ENCODE results near the gene HELZ.
"Not testable (repeated sequence)": the region's sequence is repeated elsewhere in the genome, so short reads cannot be mapped to it uniquely, and the experiment has no call there.

The HELZ gene

GRCh38 chr17:67054608-67055007, 190.4 kb downstream of the HELZ start:
- in situ Hi-C loops (cut with MboI; ENCODE audit: low sequenced_read_pairs), result no loop called here

GRCh38 chr17:67054011-67054591, 190.9 kb downstream of the HELZ start:
- in situ Hi-C loops (cut with MboI; ENCODE audit: low sequenced_read_pairs), result no loop called here

- in situ Hi-C loops (cut with MboI; ENCODE audit: low sequenced_read_pairs), result no loop called here
Measured at GRCh38 chr17:67053438-67054000, 191.5 kb downstream of the HELZ start.

GRCh38 chr17:67052720-67053437, 192.1 kb downstream of the HELZ start:
- in situ Hi-C loops (cut with MboI; ENCODE audit: low sequenced_read_pairs), result no loop called here

DNA sequence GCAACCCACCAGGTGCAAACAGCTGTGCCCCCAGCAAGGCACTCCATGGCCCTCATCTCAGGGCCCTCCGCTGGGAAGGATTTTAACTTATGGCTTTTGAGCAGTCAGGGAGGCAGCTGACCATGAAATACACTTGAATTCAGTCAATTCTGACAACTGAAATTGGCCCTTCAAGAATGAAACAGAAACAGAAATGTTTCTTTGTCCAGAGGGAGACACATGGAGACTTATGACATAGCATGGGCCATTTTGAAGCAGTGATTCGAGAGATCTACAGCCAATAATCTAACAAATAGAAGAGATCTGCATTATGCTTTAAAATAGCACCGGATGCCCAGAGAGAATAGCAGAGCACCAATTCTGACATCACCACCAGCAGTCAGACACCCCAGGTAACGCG, 193.2 kb downstream of the HELZ start:
- in situ Hi-C loops (cut with MboI; ENCODE audit: low sequenced_read_pairs), result no loop called here

- in situ Hi-C loops (cut with MboI; ENCODE audit: low sequenced_read_pairs), result no loop called here
Measured at GRCh38 chr17:67051155-67051538, 193.8 kb downstream of the HELZ start.

- in situ Hi-C loops (cut with MboI; ENCODE audit: low sequenced_read_pairs), result no loop called here
Measured at GRCh38 chr17:67050471-67051154, 194.4 kb downstream of the HELZ start.

GRCh38 chr17:67050066-67050465, 194.9 kb downstream of the HELZ start:
- in situ Hi-C loops (cut with MboI; ENCODE audit: low sequenced_read_pairs), result no loop called here

DNA sequence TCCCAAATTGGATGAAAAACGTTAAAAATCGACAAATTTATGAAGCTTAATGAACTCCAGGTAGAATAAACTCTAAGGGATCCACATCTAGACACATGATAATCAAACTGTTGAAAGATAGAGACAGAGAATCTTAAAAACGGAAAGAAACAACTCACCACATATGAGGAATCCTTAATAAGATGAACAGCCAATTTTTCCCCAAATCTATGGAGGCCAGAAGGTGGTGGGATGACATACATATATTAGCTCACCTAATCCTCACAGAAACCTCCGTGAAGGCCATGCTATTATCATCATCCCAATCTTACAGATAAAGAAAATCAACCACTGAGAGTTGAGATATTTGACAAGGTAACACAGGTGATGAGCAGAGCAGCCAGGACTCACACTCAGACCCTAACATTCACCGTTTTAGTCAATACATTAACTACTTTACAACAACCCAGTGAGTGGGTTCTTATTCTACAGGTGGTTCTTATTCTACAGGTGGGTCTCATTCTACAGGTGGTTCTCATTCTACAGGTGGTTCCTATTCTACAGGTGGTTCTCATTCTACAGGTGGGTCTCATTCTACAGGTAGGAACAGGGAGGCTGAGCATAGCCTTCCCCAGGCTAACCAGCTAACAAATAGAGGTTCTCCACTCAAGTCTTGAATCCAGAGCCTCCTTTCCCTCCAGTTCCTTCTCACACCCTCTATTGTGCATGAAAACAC, 195.8 kb downstream of the HELZ start:
- in situ Hi-C loops (cut with MboI; ENCODE audit: low sequenced_read_pairs), result no loop called here

DNA sequence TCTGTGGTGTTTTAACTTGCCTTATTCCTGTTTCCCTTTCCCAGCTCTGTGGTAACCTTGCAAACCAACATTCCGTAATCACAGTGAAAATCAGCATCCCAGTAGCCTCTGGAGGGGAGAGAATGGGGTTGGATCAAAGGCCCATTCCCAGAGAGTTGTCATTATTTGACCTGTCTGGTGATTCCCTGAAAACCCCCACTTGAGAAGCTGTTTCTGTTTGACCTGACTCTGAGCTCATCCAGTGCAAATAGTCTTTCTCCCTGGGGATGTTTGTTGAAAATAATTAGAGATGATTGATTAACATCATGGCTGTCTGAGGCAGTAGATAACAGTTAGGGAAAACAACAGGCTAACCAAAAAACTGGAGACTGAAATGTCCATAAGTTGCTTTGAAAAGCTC, 197.6 kb downstream of the HELZ start:
- in situ Hi-C loops (cut with MboI; ENCODE audit: low sequenced_read_pairs), result no loop called here

GRCh38 chr17:67046398-67046797, 198.6 kb downstream of the HELZ start:
- in situ Hi-C loops (cut with MboI; ENCODE audit: low sequenced_read_pairs), result no loop called here

DNA sequence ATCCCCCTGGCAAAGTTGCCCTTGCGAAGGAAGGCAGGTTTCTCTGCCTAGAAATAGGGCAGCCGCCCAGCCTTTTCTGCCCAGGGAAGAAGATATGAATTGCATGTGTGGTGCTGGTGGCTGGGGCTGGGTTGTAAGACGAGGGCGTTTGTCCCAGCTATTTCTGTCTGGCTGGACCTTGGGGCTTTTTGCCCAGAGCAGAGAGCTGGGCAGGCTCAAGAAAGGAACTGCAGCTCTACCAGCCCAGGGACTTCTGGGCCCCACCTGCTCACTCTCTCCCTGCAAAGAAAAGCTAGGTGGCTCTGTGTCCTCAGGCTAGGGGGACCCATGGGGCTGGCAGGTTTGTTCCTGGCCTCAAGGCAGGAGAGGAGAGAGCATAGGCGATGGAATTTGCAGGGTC, 200.1 kb downstream of the HELZ start:
- in situ Hi-C loops (cut with MboI; ENCODE audit: low sequenced_read_pairs), result no loop called here

- in situ Hi-C loops (cut with MboI; ENCODE audit: low sequenced_read_pairs), result no loop called here
Measured at GRCh38 chr17:67044016-67044772, 200.8 kb downstream of the HELZ start, which contains the start of gene CACNG1. CACNG1 (plus strand) TSS chr17:67044554; CDS start chr17:67044661, 107 bp downstream.

GRCh38 chr17:67043283-67043682, 201.7 kb downstream of the HELZ start:
- in situ Hi-C loops (cut with MboI; ENCODE audit: low sequenced_read_pairs), result no loop called here

- in situ Hi-C loops (cut with MboI; ENCODE audit: low sequenced_read_pairs), result no loop called here
Measured at GRCh38 chr17:67041941-67042899, 202.8 kb downstream of the HELZ start.

DNA sequence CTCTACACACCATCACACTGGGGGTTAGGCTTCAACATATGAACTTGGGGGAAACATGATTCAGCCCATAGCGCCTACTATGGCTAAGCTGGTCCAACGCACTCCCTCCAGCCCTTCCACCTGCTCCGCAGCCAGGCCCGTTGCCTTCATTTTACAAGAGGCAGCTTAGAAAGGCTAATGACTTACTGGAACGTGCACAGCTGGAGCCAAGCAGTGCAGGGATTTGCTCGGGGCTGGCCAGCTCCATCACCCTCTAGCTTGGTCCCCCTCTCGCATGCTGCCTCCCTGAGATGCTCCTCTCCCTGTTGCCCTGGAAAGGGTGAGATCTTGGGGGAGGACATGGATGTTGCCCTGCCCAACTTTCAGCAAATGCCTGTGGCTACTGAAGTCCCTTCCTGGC, 203.5 kb downstream of the HELZ start:
- in situ Hi-C loops (cut with MboI; ENCODE audit: low sequenced_read_pairs), result no loop called here

- in situ Hi-C loops (cut with MboI; ENCODE audit: low sequenced_read_pairs), result not testable (repeated sequence)
Measured at GRCh38 chr17:67041119-67041518, 203.9 kb downstream of the HELZ start.

DNA sequence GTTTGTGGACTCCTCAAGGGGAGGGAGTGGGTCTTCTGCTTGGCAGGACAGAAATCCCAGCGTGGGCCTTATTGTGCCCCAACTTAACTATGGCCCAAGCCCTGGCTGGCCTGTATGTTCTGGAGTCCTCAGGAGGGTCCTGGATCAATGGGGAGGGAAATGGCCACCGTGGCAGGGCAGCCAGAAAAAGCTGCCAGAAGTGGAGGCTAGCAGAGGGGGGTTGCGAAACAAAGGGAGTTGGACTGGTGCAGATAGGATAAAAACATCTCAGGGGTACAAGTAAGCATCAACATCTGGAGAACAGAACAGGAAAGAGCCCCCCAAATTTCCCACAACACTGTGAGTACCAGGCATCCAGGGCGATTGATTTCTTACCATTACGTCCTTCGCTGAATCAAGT, 204.3 kb downstream of the HELZ start:
- in situ Hi-C loops (cut with MboI; ENCODE audit: low sequenced_read_pairs), result no loop called here

GRCh38 chr17:67038861-67039365, 206.1 kb downstream of the HELZ start:
- in situ Hi-C loops (cut with MboI; ENCODE audit: low sequenced_read_pairs), result no loop called here
